GM10266 (cell line): ENCODE results near the gene GNGT2.
"Not testable (repeated sequence)": the region's sequence is repeated elsewhere in the genome, so short reads cannot be mapped to it uniquely, and the experiment has no call there.

Source experiments
- DNase-seq: peaks from one replicate; pipeline ENCODE4 v3.0.0; 2012; ENCODE audit errors: extremely low spot score
- TF ChIP-seq, protein P1 (sequence below): IDR thresholded peaks from 2 replicates; pipeline ENCODE4 v1.5.1; 2012; ENCODE audit warnings: mild to moderate bottlenecking, low read depth; ENCODE audit not compliant: control insufficient read depth, insufficient read depth; ENCODE audit errors: missing control alignments

The GNGT2 gene

DNA sequence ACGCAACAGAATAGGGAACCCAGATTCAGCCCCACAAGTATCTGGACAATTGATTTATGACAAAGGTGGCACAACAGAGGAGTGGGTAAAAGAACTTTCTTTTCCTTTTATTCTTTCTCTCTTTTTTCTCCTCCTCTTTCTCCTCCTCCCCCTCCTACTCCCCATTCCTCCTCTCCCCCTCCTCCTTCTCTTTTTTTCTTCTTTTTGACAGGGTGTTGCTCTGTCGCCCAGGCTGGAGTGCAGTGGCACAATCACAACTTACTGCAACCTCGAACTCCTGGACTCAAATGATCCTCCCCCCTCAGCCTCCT lies 16.1 kb downstream of the GNGT2 start:
- TF ChIP-seq, protein P1, sequence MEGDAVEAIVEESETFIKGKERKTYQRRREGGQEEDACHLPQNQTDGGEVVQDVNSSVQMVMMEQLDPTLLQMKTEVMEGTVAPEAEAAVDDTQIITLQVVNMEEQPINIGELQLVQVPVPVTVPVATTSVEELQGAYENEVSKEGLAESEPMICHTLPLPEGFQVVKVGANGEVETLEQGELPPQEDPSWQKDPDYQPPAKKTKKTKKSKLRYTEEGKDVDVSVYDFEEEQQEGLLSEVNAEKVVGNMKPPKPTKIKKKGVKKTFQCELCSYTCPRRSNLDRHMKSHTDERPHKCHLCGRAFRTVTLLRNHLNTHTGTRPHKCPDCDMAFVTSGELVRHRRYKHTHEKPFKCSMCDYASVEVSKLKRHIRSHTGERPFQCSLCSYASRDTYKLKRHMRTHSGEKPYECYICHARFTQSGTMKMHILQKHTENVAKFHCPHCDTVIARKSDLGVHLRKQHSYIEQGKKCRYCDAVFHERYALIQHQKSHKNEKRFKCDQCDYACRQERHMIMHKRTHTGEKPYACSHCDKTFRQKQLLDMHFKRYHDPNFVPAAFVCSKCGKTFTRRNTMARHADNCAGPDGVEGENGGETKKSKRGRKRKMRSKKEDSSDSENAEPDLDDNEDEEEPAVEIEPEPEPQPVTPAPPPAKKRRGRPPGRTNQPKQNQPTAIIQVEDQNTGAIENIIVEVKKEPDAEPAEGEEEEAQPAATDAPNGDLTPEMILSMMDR, result no peak
- no peak for DNase-seq

DNA sequence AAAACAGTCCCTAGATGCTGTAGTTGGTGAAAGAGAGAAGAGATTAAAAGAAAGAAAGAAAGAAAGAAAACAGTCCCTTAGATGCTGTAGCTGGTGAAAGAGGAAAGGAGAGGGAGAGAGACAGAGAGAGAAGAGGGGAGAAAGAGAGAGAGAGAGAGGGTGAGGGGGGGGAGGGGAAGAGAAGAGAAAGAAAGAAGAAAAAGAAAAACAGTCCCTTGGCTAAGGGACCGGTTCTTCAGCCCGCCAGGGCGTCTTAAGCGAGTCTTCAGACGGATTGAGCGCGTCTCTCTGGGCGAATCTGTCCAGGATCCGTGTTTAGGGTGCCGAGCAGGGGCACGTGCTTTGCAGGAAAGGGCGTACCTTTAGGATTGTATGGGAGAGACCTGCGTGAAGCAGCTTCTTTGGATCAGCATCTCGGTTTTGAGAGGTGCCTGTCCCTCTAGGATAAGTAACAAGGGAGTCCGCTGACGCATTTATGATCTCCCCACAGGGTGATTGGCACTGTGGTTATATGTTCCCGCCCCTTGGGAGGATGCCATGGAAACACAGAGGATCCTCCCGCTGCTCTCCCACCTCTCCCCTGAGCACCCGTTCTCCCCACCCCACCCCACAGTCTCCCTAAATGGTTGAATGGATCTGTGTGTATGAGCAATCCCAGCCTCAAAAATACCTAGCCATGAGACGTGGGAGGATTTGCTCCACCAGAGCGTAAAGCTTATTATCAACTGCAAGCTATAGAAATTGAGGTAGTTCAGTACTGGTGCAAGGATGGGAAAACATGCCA lies 16.7 kb downstream of the GNGT2 start:
- peak; percentile 59 for DNase-seq
- TF ChIP-seq, protein P1, result no peak

DNA sequence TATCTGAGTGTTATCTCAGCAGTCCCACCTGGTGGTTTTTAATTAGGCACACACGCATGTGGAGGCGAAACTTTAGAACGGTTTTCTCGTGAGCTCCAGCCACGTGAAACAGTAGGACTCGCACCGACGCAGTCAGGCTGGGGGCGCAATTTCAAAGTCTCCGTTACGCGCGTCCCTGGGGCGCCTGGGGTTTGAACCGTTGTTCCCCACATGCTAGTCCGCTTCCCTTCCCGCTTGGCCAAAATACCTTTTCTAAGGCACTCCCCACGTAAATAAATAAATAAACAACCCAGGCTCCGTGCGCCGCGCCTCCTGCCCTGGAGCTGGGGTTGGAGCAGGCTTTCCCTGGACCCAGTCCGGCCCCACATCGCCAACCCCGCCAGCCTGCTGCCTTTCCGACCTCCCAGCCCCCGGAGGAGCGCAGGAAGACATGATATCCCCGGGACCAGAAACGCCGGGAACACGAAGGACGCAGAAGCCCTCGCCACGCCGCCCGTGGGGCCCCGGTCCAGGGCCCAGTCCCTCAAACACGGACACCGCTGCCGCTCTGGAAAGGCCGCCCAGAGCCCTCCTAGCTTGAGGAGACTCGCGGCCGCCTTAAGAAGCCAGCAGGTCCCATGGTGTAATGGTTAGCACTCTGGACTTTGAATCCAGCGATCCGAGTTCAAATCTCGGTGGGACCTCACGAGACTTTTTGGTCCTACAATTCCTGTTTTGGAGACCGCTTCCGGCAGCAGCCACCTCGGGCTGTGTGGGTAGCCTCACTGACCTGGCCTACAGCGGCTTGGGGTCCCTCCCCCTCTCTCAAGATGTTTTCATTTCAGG lies 18.2 kb downstream of the GNGT2 start:
- DNase-seq, result peak; percentile 52
- TF ChIP-seq, protein P1, result peak; percentile 62

DNA sequence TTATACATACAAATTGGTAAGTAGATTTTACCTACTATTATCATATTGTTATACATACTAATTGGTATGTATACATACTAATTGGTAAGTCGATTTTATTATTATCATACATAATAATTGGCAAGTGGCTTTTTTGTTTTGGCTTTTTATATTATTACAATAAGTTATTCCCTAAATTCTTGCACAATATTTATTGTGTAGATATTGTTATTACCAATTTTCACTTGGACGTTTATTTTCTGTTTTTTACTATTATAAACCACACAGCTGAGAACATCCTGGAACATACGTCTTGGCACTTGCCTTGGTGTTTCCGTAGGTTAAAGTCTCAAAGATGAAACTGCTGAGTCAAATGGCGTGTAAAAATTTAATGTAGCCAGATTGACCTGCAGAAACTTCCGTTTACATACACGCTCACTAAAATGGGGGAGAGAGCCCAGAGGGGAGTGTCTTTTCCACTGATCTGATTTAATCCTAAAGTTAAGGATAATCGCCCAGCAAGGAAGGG lies 18.9 kb downstream of the GNGT2 start:
- TF ChIP-seq, protein P1, result no peak
- peak; percentile 34 for DNase-seq

DNA sequence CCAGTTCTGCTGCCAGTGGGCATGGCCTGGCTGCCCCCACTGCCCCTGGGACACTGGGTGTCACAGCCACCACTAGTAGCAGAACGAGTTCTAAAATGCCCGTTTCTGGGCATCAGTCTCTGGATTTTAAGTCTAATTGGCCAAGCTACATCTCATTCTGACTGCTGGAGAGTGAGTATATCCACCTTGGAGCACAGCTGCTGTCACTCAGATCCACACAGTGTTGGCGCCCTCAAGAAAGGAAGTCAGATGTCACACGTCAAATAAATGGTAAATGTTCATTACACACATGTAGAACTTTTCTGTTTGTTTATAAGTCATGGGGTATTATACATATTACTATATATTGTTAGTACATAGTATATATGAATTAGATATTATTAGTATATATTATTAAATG lies 19.4 kb downstream of the GNGT2 start:
- no peak for DNase-seq
- TF ChIP-seq, protein P1, result no peak

DNA sequence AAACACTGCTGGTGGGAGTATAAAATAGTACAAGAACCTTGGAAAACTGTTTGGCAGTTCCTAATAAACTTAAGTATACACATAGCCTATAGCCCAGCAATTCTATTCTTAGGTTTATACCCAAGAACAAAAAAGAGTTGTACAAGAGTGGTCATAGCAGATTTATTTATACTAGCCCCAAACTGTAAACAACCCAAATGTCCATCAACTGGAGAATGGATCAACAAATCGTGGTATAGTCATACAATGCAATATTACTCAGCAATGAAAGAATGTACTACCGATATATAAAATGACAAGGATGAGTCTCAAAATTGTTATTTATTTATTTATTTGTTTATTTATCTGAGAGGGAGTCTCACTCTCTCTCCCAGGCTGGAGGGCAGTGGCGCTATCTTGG lies 23.1 kb downstream of the GNGT2 start:
- TF ChIP-seq, protein P1, result no peak
- DNase-seq, result no peak

DNA sequence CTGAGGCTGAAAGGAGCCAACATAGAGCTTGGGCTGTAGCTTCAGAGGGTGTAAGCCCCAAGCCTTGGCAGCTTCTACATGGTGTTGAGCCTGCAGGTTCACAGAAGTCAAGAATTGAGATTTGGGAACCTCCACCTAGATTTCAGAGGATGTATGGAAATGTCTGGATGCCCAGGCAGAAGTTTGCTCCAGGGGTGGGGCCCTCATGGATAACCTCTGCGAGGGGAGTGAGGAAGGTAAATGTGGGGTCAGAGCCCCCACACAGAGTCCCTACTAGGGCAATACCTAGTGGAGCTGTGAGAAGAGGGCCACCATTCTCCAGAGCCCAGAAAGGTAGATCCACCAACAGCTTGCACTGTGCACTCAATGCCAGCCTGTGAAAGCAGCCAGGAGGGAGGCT lies 25.0 kb downstream of the GNGT2 start:
- DNase-seq, result not testable (repeated sequence)

DNA sequence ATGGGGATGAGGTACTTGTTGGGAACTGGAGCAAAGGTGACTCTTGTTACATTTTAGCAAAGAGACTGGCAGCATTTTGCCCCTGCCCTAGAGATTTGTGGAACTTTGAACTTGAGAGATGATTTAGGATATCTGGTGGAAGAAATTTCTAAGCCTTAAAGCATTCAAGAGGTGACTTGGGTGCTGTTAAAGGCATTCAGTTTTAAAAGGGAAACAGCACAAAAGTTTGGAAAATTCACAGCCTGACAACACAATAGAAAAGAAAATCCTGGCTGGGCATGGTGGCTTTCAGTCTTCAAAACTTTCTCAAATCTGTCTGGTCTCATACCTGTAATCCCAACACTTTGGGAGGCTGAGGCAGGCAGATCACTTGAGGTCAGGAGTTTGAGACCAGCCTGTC lies 25.9 kb downstream of the GNGT2 start:
- not testable (repeated sequence) for DNase-seq
